ENCODE results near the gene ARHGAP15.

GRCh38 chr2:143148011-143148410, 18.8 kb downstream of the ARHGAP15 start:
- TF ChIP-seq CTCF (IDR thresholded peaks at IDR 0.05; ENCODE audit: insufficient read depth, low read length, poor library complexity, severe bottlenecking) = no peak
- no peak for TF ChIP-seq EZH2phosphoT487 (conservative IDR thresholded peaks at IDR 0.05; ENCODE audit: low read length)

All from SU-DHL-6 (cell line).